ENCODE data around the gene DPY19L1.

- TF ChIP-seq GATA2 (IDR thresholded peaks at IDR 0.05; ENCODE audit: low read depth, low read length) (no peak), GATA3 (IDR thresholded peaks at IDR 0.05; ENCODE audit: low read depth, low read length) (no peak)
Measured at GRCh38 chr7:35012160-35012559, 25.1 kb downstream of the DPY19L1 start.

Measured in SH-SY5Y (cell line).